Stimulated activated CD8-positive, alpha-beta memory T cell treated with anti-CD3 and anti-CD28 coated beads, Interleukin-4, amount 100 ng/mL, for 48 hours (primary cell): ENCODE data around the gene MAD1L1.

ENCODE experiments used
- DNase-seq: peaks from one replicate; pipeline ENCODE4 v3.0.0-alpha.2; 2020

The MAD1L1 gene

DNA sequence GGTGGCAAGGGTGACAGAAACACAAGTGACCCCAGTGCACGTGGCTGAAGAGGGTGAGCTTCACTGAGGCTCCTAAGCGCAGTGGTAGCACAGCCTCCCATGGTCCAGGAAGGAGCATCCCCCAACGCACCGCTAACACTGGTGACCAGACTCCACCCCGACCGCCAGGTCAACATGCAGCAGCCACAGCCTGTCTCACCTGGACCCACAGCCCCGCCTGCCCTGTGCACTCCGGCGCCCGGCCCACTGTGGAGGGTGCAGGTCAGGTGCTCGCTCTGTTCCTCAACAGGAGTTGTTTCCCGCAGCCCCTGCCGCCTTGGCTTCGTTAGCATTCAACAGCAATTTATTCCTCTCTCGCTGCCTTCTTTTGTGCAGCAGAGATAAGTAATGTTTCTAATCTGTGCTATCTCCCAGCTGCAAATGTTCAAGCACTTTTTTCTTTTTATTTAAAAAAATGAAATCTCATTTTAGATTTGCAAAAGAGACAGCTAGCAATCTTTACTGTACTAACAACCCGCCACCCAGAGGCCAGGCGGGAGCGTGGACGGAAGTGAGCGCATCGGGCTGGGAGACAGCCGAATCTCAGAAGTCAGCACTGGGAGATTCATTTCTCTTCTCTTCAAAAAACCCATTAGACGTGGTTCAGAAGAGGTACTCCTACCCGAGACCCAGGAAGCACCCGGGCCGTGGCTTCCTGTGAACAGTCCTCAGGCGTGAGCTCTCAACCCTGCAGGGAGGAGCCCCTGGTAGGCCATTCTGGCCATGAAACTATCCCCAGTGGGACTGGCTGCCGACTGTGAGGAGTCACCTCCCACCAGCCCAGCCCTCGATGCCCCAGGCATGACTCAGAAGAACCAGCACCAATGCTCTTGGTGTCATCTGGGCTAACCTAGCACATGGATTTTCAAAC is 133.4 kb downstream of the MAD1L1 start:
- DNase-seq: peak; percentile 47

DNA sequence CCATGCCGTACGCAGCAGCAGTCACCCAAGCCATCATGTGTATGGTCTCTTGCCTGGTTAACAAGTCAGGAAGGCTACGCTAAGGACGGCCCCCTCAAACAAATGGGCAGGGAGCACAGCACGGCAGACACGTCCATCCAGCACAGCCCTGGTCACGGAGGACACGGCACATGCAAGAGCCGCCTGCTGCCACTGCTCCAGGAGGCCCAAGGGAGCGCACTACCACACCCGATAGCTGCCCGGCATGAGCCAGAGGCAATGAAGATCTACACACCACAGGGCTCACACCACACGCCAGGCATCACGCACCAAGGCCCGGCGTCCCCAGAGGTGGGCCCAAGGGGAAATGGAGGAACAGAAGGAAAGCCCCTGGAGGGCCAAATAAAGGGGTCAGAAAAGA is 134.2 kb downstream of the MAD1L1 start:
- DNase-seq: no peak

DNA sequence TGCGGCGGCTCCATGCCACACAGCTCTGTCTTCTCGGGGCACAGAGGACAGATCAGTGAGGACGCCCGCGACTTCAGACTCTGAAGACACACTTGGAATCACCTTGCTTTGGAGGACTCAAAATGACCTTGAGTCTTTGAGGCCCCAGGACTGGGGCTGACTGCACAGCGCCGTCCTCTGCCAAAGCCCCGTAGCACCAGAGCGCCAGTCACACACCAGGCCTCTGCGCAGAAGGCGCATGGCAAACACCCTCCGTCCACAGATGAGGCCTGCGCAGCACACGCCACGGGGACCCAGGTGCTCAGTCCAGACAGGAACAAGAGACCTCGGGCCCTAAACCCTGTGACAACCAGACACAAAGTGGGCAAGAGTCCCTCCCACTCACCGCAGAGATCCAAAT is 134.7 kb downstream of the MAD1L1 start:
- no peak for DNase-seq

DNA sequence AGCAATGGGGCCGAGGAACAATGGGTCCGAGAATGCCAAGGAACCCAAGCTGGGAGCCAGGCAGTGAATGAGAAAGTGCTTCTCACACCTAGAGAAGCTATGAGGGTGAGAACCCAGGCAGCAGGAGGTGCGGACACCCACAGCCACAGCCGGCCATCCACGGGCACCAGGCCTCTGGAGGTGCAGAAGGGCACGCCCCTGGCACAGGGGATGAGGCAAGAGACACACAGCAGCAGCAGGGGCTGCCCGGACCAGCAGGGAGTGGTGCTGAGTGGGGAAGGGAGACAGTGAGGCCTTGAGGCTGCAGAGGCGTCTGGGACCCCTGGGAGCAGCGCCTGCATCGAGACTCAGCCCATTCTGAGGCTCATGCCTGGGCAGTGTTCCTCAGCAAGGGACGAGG is 135.3 kb downstream of the MAD1L1 start:
- DNase-seq: no peak

DNA sequence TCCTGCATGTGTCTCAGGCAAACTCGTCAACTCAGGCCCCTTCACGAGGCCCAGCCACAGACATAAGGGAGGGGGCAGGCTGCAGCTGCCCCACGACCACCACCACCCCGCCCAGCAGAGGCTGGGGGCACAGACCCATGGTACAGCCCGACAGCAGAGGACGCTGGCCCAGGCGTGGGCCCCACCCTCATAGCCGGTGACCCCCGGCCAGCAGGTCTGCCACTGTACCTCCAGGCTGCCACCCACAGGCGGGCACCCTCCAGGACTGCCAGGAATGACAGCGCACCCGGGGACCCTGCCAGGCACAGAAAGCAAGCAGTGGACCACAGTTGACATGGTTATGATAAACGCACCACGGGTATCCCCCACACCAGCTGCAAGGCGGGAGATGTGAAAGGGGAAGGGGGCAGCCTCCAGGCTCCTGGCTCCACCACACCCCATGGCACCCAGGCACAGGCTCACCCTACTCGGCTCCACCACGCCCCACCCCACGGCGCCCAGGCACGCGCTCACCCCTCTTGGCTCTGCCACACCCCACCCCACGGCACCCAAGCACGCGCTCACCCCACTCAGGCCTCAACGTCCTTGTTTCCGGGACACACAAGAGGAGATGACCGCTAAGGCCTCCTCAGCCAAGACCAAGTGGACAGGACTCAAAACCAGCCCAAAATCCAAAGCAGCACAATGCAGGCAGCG is 135.9 kb downstream of the MAD1L1 start:
- DNase-seq: no peak

DNA sequence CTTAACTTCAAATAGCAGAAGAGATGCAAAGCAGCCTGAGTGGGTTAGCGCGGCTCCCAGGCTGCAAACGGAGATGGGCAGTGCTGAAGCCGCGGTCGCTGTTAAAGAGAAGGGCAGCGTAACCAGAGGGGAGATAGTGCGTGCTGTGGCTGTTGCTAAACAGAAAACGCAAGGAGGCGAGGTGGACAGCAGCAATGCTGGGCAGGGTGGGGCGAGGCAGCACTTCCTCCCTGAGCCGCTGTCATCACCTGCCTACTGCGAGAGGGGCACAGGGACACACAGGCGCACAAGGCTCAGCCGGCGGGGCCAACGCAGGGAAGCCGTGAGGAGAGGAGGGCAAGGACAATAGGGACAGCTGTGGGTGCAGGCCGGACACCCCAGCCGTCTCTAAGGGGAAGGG is 137.3 kb downstream of the MAD1L1 start:
- DNase-seq: no peak

DNA sequence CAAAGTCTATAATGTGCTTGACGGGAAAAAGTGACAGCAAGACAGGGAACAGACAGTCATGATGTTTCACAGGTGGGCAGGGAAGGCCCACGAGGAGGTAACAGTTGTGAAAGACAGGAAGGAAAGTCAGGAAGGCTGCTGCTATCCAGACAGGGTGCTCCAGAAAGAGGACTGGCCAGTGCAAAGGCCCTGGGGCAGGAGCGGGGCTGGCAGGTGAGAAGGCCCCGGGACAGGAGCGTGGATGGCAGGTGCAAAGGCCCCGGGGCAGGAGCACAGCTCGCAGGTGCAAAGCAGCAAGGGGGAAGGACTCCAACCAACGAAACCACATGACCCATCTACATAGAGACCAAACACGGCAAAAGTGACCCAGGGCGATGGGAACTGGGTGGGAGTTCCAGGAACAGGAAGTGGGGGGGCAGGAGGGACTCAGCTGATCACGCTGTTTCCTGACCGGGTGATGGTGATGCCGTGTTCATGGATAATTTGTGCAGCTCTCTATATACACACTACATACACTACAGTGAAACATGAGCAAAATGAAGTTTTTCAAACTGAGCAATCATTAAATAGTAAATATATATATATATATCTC is 138.2 kb downstream of the MAD1L1 start:
- DNase-seq: no peak

DNA sequence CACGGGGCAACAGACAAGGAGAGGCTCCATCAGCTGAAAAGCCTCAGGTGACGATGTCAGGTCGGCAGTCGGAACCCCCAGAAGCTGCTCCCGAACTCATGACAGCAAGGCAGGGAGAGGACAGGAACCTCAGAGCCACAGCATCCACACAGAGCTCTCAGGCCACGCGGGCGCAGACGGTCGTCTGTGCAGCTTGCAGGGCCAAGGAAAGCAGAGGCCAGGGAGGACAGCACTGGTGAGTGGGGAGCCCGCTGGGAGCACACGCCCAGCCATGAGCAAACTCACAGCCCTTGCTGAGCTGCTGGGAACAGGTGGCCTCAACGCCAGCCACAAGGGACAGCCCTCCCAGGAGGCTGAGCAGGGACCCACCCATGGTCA is 138.9 kb downstream of the MAD1L1 start:
- DNase-seq: no peak

DNA sequence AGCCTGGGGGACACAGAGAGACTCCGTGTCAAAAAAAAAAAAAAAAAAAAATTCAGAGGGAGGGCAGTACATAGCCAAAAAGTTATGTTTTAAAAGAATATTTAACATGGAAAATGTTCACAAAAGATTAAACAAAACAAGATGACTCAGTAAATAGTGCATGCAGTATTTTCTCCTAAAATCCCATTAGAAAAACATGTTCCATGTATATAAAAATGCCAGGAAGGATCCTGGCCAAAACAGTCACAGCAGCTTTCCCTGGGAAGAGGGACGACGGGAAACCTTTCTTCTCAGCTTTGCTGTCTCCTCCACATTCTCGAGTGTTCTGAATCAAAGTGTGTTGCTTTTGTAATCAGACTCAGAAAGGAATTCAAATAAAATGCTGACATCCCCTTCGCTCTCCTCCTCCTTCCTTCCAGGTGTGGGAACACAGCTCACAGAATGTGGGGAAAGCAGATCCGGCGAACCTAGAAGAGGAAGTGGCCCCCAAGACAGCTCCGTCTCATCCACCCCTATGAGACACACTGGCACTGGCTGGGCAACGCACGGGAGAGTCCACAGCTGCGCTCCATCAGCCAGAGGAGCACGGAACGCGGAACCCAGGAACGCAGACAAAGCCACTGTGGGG is 139.4 kb downstream of the MAD1L1 start:
- DNase-seq: no peak

DNA sequence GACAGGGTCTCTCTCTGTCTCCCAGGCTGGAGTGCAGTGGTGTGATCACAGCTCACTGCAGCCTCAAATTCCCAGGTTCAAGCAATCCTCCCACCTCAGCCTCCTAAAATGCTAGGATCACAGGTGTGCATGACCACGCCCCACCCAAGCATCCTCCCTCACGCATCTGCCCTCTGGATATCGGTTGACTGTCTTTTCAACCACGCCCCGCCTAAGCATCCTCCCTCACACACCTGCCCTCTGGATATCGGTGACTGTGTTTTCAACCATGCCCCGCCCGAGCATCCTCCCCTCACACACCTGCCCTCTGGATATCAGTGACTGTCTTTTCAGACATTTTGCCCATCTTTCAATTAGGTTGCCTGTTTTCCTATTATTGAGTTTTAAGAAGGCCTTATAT is 140.5 kb downstream of the MAD1L1 start:
- no peak for DNase-seq

DNA sequence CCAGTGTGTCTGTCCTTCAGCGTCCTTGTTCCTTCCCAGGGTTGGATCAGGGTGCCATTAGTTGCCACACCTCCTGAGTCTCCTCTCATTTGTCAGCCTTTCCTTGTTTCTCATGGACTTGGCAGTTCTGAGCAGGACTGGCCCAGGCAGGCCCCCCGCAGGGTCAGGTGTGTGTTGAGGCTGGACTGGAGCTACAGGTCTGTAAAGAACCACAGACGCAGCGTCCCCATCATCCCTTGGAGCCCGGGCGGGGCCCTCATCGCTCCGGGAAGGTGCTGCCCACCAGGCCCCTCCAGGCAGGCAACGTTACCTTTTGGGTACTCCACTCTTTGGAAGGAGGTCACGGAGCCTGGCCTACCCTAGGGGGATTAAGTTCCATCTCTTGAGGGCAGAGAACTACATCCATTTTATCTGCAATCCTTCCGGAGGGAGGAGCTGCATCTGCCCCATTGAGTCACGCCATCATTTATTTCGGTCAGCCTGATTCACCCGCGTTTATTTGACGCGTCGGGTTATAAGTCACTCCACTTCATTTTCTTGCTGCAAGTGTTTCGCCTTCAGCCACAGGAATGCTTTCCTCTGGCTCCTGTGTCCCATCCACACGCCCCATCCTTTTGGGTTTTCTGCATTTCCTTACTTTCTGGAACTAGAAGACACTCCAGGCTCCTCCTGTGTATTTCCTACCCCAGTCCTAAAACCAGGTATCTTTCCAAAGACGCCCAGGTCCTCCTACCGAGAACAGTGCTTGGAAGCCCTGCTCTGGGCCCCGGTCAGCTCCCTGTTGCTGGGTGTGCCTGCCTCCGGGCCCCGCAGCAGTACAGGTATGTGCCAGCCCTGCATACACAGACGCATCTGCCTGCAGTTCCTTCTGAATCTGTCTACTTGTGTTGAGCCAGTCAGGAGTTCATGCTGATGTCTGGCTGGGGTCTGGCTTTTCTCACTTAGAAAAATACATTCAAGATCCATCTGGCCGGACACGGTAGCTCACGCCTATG is 141.9 kb downstream of the MAD1L1 start:
- DNase-seq: no peak

DNA sequence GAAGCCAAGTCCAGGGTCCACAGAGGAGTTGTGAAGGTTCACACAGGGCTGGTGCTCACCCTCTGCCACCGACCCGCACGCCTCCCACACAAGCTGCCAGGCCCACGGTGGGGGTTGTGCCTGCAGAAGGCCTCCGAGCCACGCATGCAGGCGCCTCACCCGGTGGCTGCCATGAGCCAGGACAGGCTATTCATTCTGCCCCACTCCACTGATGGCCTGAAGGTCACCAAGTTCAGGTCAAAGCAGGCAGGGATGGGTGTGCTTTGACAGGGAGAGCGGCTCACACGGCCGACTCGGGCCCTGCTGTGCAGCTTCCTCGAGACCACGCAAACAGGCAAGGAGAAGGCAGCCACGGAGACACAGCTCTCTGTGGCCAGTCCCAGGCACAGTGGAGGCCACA is 143.9 kb downstream of the MAD1L1 start:
- DNase-seq: no peak

DNA sequence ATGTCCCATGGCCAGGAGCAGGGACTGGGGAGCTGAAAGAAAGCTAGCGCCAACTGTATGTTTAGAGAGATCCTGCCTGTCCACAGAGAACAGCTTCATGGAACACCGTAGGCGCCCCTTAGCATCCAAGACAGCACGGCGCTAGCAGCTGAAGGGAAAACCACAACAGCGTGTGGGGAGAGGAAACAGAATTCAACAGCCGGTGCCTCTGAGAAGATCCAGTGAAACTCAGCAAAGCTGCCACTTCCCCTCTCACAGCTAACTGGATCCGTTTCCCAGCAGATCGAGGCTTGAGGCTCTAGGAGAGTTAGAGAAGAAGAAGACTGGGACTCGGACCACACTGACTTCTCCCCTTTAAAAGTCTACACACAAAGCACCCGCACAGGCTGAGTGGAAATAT is 145.0 kb downstream of the MAD1L1 start:
- DNase-seq: no peak

DNA sequence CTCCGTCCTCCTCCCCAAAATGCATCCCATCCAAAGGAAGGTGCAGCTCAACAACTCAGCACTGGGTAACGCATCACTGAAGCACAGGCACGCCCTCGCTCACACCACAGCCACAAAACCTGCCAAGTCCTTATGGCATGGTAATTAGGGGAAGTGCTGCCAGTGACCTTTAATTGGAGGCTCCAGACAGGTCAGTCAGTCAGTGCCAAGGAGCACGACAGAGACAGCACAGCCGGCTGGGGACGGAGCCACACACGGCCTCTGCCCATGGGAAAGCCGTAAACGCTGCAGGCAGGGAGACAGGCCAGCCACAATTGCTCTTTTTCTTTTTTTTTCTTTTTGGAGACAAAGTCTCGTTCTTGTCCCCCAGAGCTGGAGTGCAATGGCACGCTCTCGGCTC is 146.5 kb downstream of the MAD1L1 start:
- DNase-seq: no peak

DNA sequence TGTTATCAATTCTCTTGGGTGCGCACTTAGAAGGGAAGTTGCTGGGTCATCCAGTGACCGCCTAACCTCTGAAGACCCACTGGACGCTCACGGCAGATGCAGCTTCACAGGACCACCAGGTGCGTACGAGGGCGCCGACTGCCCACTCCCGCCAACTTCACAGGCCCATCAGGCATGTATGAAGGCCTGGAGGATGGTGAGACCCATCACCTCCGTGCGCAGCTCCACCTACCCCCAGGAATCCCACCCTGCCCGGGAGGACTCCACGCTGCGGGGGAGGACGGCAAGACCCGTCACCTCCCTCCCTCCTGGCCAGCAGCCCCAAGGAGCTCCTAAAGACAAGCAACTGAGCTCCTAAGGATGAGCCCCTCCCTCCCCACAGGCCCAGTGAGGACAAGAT is 146.9 kb downstream of the MAD1L1 start:
- DNase-seq: no peak

DNA sequence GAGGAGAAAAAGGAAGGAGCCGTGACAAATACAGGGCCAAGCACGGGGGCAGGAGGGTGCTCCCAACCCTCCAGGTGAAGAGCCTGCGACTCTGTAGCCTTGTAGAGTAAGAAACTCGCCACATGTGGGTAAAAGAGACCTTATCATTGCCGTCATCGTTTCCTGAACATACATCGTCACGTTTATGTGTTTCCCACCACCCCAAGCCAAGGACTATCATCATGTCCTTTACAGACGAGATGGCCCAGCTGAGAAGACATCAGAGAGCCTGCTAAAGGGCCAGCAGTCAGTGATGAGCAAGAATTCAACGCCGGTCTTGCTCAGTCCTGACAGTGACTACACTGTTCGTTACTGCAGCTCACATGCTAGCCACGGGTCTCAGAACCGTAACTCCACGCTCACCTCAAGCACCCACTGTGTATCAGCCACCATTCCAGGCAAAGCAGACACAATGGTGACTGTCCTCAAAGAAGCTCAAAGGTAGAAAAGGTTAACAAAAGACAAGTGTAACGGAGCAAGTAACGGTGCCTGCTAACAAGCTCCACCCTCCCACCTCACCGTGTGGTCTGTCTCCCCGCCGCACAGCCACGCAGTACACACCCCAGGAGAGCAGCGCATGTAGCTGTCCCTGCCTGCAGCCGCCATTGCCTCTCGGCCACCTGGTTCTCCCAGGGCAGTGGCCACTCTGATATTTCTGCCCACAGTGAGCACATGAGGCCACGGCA is 147.8 kb downstream of the MAD1L1 start:
- no peak for DNase-seq

DNA sequence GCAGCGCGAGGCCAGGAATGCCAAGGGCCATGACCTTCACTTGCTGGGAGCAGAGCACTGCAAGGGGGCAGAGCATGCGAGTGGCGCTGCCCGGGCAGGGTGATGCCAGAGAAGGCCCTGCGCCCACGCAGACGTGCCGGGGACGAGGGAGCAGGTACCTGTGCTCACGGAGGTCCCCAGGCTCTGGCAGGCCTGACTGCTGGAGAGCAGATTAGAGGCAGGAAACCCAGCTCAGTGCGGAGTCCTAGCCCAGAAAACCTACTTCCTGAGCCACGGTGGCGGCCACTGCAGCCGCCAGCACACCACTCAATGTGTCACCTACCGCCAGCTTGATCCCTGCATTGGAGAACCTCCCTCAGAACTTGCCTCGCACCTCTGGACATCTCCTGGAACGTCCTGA is 148.4 kb downstream of the MAD1L1 start:
- no peak for DNase-seq

DNA sequence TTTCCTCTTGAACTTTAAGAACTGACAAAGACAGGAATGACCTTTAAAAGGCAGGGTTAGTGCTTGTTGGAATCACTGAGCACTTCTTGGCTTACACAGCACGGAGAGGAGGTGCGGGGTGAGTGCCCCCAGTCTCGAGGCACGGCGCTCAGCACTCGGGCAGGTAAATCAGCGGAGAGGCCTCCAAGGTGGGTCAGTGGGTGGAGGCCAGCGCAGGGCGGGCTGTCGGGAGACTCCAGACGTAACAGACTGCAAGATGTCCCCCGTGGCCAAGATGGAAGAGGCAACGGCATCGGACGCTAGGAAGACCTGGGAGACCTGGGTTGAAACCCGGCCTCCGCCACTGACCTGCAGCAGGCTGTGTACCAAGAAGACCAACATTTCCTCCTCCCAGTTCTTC is 149.4 kb downstream of the MAD1L1 start:
- no peak for DNase-seq

DNA sequence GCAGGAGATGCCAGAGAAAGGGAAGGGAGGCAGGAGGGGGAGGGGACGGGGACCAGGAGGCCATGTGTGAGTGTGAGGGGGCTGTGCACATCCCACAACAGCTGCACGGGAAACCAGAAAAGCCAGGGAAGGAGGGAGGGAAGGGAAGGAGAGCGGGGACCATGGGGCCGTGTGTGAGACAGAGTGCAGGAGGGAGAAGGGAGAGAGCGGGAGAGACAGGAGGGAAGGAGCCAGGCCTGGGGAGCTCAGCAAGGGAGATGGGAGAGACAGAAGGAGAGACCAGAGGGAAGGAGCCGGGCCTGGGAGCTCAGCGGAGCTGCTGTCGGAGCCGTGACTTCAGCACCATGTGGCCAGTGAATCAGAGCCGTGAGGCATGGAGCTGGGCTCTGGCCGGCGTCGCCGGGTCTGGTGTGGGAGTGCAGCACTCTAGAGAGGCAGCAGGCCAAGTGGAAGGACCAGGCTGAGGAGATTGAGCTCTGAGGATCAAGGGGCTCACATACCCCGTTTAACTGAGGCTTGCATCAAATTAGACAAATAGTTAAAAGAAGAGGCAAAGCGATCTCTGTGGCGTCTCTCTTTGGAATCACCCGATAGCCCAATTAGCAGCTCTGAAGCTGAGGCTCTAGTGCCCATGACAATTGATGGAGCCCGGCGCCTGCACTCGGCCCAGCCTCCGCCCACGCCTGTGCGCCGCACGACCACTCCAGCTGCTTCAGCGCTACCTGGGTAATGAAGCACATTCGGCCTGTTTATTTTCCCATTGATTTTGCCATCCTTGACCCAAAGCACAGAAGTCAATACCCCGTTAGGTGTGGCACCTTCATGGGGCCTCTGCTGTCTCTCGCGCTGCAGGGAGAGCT is 150.4 kb downstream of the MAD1L1 start:
- no peak for DNase-seq

DNA sequence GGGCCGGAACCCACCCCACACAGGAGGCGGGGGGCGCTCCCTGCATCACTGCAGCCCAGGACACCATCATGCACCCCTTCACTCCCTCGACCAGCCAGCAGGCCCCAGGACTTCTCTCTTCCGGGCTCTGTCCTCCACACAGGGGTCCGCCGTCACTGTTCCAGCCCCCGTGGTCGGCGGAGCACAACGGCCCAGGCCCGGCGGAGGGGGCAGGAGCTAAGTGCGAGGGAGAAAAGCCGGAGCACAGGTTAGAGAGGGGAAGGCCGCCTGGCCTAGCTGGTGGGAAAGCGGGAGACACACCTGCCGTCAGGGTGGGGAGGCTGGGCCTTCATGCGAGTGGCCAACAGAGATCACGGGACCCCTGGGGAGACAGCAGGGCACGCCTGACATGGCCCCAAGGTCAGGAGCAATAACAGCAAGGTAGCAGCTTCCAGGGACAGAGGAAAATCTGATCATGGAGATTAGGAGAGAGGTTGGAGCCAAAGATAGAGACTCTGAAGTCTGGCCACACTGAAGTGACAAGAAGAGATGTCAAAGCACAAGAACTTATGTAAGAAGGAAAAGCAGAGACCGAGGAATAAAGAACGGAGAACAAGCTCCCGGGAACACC is 151.1 kb downstream of the MAD1L1 start:
- DNase-seq: no peak
